ENCODE data around the gene LSM3. TPM values are rescaled to one million over a fixed set of nuclear protein-coding genes. Genes with fewer than 3 reads are reported as not detected.
A peak's percentile ranks its signal among the peaks of the same experiment; 100 is the strongest.

Gene LSM3
- 10 to 100 TPM in 3 of 4 donors, 1 to 10 TPM in 1; 10.0 to 14.1 (median 11.9) TPM for total RNA-seq

DNA sequence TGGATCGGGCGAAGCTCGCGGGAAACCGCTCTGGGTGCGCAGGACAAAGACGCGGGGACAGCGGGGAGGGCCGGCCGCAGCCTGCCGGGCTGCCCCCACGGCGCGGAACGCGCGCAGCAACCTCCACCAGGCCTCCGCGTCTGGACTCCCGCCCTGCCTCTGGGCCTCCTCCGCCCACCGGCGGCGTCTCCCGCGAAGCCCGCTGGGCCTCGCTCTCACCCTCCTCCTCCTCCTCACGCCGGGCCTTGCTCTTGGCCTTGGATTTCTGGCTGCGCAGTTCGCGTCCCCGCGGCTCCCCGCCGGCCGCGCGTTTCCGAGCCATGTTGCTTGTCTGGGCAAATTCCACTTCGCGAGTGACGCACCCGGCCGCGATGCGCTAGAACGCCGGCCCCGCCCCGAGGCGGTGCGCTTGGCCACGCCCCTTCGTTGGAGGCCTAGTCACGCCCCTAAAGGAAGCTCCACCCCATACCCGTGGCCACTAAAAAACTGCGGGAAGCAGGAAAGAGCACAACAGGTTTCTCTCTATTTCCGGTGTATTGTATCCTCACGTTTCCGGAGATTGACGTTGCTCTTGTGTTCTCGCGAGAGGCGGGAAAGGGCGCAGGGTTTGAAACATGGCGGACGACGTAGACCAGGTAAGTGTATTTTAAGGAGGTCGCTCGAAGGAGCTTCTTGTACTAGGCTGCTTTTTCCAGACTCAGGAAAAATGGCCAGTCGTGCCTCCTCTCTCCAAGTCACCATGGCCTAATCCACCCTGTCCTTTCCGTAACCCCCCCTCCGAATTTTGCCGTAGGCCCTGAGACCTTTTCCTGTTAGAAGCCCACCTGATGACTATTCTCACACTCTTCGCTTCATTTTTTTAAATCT lies at the start of gene LSM3, which contains the start of gene XPC:
Gene LSM3 (plus strand): TSS at position 571 of the 867 bp plus-strand sequence. CDS start 44 bp downstream, at position 615.
Gene XPC (minus strand): TSS at position 355 of the 867 bp plus-strand sequence. CDS start 33 bp downstream, at position 322.
- TF ChIP-seq, protein P1, sequence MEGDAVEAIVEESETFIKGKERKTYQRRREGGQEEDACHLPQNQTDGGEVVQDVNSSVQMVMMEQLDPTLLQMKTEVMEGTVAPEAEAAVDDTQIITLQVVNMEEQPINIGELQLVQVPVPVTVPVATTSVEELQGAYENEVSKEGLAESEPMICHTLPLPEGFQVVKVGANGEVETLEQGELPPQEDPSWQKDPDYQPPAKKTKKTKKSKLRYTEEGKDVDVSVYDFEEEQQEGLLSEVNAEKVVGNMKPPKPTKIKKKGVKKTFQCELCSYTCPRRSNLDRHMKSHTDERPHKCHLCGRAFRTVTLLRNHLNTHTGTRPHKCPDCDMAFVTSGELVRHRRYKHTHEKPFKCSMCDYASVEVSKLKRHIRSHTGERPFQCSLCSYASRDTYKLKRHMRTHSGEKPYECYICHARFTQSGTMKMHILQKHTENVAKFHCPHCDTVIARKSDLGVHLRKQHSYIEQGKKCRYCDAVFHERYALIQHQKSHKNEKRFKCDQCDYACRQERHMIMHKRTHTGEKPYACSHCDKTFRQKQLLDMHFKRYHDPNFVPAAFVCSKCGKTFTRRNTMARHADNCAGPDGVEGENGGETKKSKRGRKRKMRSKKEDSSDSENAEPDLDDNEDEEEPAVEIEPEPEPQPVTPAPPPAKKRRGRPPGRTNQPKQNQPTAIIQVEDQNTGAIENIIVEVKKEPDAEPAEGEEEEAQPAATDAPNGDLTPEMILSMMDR (IDR thresholded peaks at IDR 0.05), result peak in 2 of 4 experiments; percentile 6 to 7
- TF ChIP-seq POLR2A (IDR thresholded peaks at IDR 0.05), result peak; percentile 99
- peaks cover 3 to 5% of the 10 kb centered on the region in 2 donors for H3K4me1 ChIP-seq
- H3K36me3 ChIP-seq, result no peaks in the 10 kb centered on the region
- intact Hi-C loops (cut with DNase I; ENCODE audit: low total_unique reads), result loop anchor here (10.0 kb wide), 1 partner anchor 54 kb away; the partner anchor contains the start of genes CHCHD4 and TMEM43
- peak within 1 kb of the TSS; percentile 62 to 85 for H3K4me3 ChIP-seq
- DNase-seq, result peak; percentile 98 to 99
- no peaks in the 10 kb centered on the region for H3K9me3 ChIP-seq
- peak within 1 kb of the TSS; percentile 90 to 96 for H3K27ac ChIP-seq
- H3K27me3 ChIP-seq, result no peaks in the 10 kb centered on the region

DNA sequence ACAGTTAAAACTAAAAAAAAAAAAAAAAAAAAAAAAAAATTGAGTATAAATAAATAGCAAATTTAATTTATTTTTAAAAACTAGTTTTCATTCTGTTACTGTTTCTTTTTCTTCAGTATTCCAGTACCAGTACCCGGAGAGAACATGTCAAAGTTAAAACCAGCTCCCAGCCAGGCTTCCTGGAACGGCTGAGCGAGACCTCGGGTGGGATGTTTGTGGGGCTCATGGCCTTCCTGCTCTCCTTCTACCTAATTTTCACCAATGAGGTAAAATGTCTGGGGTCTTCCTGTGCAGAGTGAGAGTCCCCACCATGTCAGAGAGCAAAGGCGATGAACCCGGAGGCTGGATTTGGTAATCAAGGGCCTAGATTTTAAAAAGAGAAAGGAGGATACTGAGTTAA lies 49.3 kb upstream of the LSM3 start:
- H3K4me1 ChIP-seq, result peaks cover 11 to 23% of the 10 kb centered on the region in 2 donors
- no peaks in the 10 kb centered on the region for H3K9me3 ChIP-seq
- TF ChIP-seq POLR2A (IDR thresholded peaks at IDR 0.05), result no peak
- TF ChIP-seq, protein P1 (IDR thresholded peaks at IDR 0.05), result no peak
- no peaks in the 10 kb centered on the region for H3K27me3 ChIP-seq
- intact Hi-C loops (cut with DNase I; ENCODE audit: low total_unique reads), result loop anchor here (10.0 kb wide), 1 partner anchor 46 kb away; the partner anchor contains the start of genes LSM3 and XPC
- DNase-seq, result no peak
- no peak overlapping the region for H3K4me3 ChIP-seq
- no peaks in the 10 kb centered on the region for H3K36me3 ChIP-seq
- H3K27ac ChIP-seq, result no peak overlapping the region

DNA sequence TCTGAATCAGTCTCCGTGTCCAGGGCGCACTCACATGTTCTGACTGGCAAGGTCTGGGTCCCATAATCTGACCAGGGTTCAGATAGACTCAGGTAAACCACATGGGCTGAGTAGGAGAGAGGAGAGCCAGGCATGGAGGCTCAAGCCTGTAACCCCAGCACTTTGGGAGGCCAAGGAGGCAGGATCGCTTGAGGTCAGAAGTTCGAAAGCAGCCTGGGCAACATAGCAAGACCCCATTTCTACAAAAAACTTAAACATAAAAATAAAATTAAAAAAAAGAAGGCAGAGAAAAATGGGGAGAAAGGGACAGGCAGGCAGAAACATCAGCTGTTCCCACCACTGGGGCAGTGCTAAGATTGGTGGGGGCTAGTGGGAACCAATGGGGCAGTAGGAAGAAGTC lies 48.4 kb upstream of the LSM3 start:
- no peaks in the 10 kb centered on the region for H3K27me3 ChIP-seq
- no peaks in the 10 kb centered on the region for H3K9me3 ChIP-seq
- no peak overlapping the region for H3K27ac ChIP-seq
- no peaks in the 10 kb centered on the region for H3K36me3 ChIP-seq
- TF ChIP-seq, protein P1 (IDR thresholded peaks at IDR 0.05), result no peak
- DNase-seq, result no peak
- intact Hi-C loops (cut with DNase I; ENCODE audit: low total_unique reads), result no loop called here
- H3K4me1 ChIP-seq, result peaks cover 11 to 23% of the 10 kb centered on the region in 2 donors
- no peak overlapping the region for H3K4me3 ChIP-seq

DNA sequence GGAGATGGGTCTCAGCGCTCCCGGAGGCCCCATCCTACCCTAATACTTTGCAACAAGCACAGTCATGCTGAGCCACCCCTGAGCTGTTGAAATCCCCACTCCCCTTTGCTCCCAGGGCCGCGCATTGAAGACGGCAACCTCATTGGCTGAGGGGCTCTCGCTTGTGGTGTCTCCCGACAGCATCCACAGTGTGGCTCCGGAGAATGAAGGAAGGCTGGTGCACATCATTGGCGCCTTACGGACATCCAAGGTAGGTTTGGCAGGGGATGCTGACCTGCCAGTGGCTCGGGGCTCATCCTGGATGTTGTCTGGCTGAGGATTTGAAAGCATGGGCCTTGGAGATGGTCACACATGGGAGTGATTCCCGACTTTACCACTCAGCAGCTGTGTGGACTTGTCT lies 47.9 kb upstream of the LSM3 start:
- Histone ChIP-seq H3K4me1 (peaks cover 11 to 23% of the 10 kb centered on the region in 2 donors), H3K36me3 (no peaks in the 10 kb centered on the region), H3K27me3 (no peaks in the 10 kb centered on the region), H3K4me3 (no peak overlapping the region), H3K9me3 (no peaks in the 10 kb centered on the region), H3K27ac (no peak overlapping the region)
- TF ChIP-seq POLR2A (IDR thresholded peaks at IDR 0.05), result no peak
- TF ChIP-seq, protein P1 (IDR thresholded peaks at IDR 0.05), result no peak
- intact Hi-C loops (cut with DNase I; ENCODE audit: low total_unique reads), result no loop called here
- no peak for DNase-seq

DNA sequence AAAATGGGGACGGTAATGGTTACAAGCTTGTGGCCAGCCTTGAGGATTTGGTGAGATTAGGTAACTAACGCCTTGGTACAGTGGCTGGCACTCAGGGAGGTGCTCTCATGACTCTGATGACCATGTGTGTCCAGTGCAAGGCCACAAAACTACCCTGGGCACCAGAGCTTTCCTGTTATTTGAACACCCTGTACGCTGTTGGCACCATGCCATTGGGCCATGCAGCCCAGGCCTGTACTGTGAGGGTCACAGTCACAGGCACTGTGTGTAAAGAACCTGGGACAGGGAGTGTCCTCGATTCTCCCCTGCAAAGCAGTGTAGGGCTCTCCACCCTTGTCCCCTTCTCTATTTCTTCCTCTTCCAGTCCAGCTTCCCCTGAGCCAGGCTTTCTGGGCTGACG lies 47.5 kb upstream of the LSM3 start:
- intact Hi-C loops (cut with DNase I; ENCODE audit: low total_unique reads), result no loop called here
- no peak overlapping the region for H3K27ac ChIP-seq
- no peaks in the 10 kb centered on the region for H3K36me3 ChIP-seq

More for the DNA sequence above, 47.5 kb upstream of the LSM3 start:
- TF ChIP-seq, protein P1 (IDR thresholded peaks at IDR 0.05), result no peak
- no peak for TF ChIP-seq POLR2A (IDR thresholded peaks at IDR 0.05)
- H3K27me3 ChIP-seq, result no peaks in the 10 kb centered on the region
- peaks cover 11 to 23% of the 10 kb centered on the region in 2 donors for H3K4me1 ChIP-seq
- DNase-seq, result no peak
- no peaks in the 10 kb centered on the region for H3K9me3 ChIP-seq
- no peak overlapping the region for H3K4me3 ChIP-seq
